ENCODE measurements around the gene DENND2C. TPM values are rescaled to one million over a fixed set of nuclear protein-coding genes. Genes with fewer than 3 reads are reported as not detected.

DENND2C gene
- 10 to 100 TPM in 2 of 10 donors, 1 to 10 TPM in 8; 4.6 to 11.3 (median 6.4) TPM for polyA plus RNA-seq (ENCODE audit: insufficient read length in 10 of 10)
- long read RNA-seq, donor 1, result 0 reads
- long read RNA-seq, donor 2, result 0 reads
- long read RNA-seq, donor 3, result 0 reads
- long read RNA-seq, donor 4, result 0 reads
- long read RNA-seq, donor 5, result 0 reads
- long read RNA-seq, donor 6, result 0 reads
- long read RNA-seq, donor 7, result 0 reads
- long read RNA-seq, donor 8, result 0 reads
- long read RNA-seq, donor 9, result 0 reads

- no peak for DNase-seq
Observed at GRCh38 chr1:114669562-114670082, at the start of gene DENND2C. TSS of gene DENND2C (minus strand) at chr1:114670049. CDS start at chr1:114625984, 44,065 bp downstream.

DNA sequence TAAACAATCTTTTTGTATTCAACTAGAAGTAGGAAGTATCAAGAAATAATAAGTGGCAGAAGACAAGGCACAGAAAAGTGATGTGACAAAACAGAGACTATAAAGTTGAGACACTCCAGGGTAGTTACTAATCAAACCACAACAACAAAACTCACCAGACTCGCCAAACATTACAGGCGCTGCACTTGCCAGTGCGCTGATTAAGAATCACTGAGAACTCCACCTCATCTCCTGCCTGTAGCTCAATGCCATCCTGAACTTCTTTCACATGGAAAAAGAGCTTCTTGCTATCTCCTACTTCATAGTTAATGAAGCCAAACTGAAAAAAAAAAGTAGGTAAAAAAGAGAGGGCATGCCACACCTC, 49.6 kb upstream of the DENND2C start:
- DNase-seq, result no peak

DNA sequence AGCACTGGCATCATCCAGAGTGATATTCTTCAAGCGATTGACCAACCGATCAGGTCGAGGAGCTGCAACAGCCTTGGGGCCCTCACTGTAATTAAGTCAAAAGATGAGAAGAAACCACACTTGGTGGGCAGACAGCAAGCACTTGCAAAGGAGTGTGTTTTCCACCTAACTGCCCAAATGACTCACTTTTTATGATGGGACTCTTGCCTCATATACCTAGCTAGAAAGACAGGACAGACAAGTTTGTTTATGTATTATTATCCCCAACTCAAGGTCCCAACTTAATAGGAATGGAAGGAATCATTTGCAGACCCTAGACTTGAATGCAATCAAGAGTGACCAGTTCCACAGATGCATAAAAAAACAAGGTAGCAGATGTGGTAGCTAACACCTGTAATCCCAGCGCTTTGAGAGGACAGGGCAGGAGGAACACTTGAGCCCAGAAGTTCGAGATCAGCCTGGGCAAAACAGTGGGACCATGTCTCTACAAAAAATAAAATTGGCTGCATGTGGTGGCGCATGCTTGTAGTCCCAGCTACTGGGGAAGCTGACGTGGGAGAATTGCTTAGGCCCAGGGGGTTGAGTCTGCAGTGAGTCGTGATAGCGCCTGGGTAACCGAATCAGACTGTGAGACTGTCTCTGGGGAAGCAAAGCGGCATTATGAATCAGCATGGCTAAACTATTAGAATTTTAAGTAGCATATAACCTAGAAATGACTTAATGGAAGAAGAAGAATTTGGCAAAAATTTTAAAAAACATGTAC, 49.0 kb upstream of the DENND2C start:
- no peak for DNase-seq

DNA sequence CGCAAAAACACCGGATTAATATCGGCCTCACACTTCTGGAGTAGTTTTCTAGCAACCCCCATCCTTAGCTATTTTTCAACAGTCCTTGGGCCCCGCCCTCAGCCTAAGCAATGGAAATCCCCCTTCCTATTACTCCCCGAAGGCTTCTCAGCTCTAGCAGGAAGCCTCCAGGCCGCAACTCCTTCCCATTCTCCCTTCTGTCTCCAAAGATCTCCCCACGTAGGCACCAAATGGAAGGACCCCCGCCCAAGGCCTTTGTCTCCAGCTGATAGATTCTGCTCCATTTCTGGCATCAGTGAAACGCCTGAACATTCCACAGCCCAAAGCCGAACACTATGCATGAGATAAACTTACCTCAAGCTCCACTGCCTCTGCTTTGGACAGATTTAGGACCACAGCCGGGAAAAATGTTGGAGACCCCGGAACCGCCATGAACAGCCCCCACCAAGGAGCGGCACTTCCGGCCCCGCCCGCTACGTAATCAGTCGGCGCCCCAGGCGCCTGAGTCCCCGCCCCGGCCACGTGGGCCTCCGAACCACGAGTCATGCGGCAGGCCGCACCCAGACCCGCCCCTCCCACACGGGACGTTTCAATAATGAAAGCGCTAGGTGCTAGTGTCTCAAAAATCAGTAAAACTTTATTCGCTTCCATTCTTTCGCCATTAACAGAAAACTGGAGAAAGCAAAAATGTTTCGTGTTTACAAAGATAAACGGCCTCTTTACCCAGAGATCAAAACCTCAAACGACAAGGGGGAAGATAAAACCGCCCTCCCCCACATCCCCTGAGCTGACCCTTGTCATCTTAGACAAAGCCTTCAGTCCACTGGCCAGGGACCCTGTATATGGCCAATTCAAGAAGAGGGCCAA, 46.7 kb upstream of the DENND2C start, which contains the start of gene NRAS:
NRAS (minus strand) TSS at position 468 of the 867 bp plus-strand sequence. CDS start 611 bp downstream, outside the sequence.
- peak; percentile 94 to 98 (median 97) for DNase-seq

DNA sequence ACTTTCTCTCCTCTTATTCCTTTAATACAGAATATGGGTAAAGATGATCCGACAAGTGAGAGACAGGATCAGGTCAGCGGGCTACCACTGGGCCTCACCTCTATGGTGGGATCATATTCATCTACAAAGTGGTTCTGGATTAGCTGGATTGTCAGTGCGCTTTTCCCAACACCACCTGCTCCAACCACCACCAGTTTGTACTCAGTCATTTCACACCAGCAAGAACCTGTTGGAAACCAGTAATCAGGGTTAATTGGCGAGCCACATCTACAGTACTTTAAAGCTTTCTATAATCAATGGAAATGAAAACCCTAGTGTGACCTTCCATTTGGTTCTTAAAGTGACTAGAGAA, 46.1 kb upstream of the DENND2C start:
- no peak for DNase-seq

GRCh38 chr1:114712977-114713376, 43.1 kb upstream of the DENND2C start:
- DNase-seq, result no peak

GRCh38 chr1:114710360-114710759, 40.5 kb upstream of the DENND2C start:
- DNase-seq, result no peak

GRCh38 chr1:114707604-114708003, 37.8 kb upstream of the DENND2C start:
- no peak for DNase-seq

DNA sequence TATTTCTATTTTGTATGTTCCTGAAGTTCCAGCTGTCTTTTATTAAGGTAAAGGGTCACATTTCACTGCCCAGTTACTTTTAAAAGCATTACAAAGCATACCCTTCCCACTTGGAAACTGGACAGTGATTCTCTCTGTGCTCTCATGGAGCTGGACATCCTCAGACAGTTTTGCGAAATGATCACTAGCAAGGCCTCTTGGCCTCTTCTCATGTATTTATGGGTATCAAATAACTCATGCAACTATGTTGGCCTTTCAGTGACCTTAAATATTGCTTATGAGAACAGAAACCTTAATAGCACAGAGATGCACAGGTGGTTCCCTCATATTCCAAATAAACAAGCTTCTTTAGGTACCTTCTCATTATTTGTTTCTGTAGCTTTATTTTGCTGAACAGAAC, 33.4 kb upstream of the DENND2C start:
- peak; percentile 11 to 34 (median 20) for DNase-seq

DNA sequence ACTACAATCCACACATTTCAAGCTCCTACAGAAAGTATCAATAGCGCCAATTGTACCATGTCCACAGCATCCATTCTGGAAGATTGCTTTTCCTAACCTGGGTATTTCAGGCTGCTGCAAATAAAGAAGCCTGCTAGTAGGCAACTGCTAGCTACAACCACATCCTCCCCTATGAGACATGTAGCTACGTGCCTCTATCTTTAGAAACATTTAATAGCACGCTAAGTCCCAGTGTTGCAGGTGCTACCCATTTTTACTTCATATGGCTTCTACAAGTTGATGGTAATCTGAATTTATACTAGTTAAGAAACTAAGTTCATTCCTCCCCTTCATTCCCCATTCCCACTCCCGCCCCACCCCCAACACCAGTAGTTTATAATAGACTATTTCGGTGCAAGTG, 32.9 kb upstream of the DENND2C start:
- peak in 1 of 3 donors; percentile 23 for DNase-seq

GRCh38 chr1:114701931-114702330, 32.1 kb upstream of the DENND2C start:
- DNase-seq, result no peak

DNA sequence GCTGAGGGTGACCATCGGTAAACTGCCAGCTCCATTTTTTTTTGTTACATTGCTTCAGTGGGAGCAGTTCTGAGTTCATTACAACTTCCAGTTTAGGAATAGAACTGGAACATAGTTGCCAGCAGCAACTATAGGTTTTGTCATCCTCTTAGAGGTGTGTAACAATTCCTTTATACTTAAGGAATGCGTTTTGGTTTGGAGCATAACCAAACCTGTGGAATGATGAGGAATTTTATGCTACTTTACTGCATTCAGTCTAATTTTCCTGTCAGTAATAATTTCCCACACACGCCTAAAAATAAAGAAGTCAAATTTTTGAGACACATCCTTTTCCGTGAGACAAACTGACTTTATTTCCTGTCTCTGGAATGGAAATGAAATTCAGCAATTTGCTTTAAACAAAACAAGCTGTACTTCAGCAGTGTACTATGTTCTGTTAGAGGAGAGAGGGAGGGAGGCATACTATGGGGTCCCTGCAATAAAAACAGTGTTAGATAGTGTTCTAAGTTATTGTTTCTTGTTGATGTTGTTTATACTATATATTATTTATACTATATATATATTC, 30.3 kb upstream of the DENND2C start:
- no peak for DNase-seq

DNA sequence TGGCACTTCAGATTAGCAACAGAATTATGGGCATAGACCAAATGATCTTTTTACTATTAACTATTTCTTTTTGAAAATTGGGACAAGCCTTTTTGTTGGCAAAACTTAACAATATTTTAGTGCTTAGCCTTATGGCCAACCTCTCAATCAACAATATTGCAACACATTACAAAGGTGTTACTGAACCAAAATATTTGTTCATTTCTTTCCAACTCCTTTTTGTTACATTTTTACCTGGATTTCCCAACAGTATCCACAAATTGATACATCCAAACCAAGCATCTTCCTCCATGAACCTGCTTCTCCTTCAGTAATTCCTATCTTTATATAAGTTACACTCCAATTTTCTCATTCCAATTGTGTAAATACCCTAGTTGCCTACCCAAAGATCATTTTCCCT, 27.0 kb upstream of the DENND2C start:
- DNase-seq, result no peak

GRCh38 chr1:114695430-114696058, 25.7 kb upstream of the DENND2C start, which contains the start of gene AMPD1:
TSS of gene AMPD1 (minus strand) at chr1:114695546. CDS start at chr1:114695471, 75 bp downstream.
- peak in 2 of 3 donors; percentile 9 to 45 for DNase-seq

GRCh38 chr1:114694540-114695310, 24.9 kb upstream of the DENND2C start:
- no peak for DNase-seq

DNA sequence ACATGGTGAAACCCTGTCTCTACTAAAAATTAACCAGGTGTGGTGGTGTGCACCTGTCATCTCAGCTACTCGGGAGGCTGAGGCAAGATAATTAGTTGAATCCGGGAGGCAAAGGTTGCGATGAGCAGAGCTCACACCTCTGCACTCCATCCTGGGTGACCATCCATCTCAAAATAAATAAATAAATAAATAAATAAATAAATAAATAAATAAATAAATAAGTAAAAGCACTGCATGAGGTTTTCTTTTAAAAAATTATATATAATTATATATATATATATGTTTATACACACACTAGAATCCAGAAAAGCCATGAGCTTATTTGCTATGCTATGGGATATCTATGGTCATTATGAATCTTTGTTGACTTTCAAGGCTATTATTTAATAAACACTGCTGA, 23.1 kb upstream of the DENND2C start:
- DNase-seq, result no peak

GRCh38 chr1:114691061-114691460, 21.2 kb upstream of the DENND2C start:
- no peak for DNase-seq

DNA sequence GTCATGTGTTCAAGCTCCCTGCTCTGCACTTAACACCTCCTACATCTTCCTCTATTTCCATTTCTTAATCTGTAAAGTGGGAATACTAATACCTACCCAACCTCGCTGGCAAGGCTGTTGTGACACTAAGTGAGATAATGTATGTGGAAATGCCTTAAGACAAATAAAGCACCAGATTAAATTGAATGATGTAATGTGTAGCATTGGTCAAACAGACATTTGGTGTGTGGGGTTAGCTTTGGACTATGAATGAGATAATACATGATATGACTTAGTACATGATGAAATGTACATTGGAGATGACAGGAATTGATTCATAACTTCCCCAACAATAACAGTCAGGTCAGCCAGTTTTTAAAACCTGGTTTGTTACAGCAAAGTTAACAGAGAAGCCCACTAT, 20.3 kb upstream of the DENND2C start:
- DNase-seq, result no peak

- no peak for DNase-seq
Observed at GRCh38 chr1:114688526-114688925, 18.7 kb upstream of the DENND2C start.

DNA sequence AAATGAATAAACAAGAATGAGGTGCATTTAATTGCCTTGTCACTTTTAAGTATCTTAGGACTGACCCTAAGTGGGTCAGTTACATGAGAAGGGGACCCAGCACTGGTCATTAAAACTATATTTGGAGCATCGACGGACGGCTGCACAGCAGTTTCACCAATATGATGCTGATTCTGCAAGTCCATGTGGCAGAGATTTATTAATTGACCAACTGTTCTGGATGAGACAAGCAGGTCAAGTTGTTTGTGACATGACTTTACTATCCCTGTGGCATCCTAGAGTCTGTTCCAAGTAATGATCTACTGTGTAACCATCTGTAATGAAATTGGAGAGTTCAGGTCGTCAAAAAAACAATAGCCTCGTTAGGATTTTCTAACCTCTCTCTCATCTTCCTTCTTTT, 16.0 kb upstream of the DENND2C start:
- DNase-seq, result no peak

Data from muscle of back (tissue), 13 donors.